Putamen (tissue), 1 donor: Measurements from ENCODE around the gene ITGAX.
"Not testable (repeated sequence)": the region's sequence is repeated elsewhere in the genome, so short reads cannot be mapped to it uniquely, and the experiment has no call there.

Experiments used
- DNase-seq: peaks from one replicate; pipeline ENCODE4 v3.0.0-alpha.2; 2016; ENCODE audit warnings: low spot score

ITGAX gene

GRCh38 chr16:31354394-31355291 is at the start of gene ITGAX:
ITGAX (plus strand) TSS chr16:31355176; CDS start chr16:31355255, 79 bp downstream.
- no peak for DNase-seq

GRCh38 chr16:31305219-31305618 is 49.8 kb upstream of the ITGAX start:
- DNase-seq, result no peak

DNA sequence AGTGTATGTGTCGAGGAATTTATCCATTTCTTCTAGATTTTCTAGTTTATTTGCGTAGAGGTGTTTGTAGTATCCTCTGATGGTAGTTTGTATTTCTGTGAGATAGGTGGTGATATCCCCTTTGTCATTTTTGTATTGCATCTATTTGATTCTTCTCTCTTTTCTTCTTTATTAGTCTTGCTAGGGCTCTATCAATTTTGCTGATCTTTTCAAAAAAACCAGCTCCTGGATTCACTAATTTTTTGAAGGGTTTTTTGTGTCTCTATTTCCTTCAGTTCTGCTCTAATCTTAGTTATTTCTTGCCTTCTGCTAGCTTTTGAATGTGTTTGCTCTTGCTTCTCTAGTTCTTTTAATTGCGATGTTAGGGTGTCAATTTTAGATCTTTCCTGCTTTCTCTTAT is 46.6 kb upstream of the ITGAX start:
- not testable (repeated sequence) for DNase-seq

GRCh38 chr16:31322500-31322899 is 32.5 kb upstream of the ITGAX start:
- DNase-seq, result no peak

GRCh38 chr16:31323959-31324629 is 30.9 kb upstream of the ITGAX start:
- DNase-seq, result no peak

DNA sequence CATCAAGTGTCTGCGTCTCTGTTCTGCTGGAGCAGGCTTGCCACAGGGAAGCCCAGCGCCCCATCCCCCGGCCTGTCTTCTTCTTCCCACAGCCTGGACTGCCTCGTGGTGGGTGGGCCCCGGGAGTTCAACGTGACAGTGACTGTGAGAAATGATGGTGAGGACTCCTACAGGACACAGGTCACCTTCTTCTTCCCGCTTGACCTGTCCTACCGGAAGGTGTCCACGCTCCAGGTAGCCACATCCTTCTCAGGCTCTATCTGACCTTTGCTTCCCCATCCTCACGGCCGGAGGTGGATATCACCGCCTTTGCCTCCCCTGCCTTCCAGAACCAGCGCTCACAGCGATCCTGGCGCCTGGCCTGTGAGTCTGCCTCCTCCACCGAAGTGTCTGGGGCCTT is 29.8 kb upstream of the ITGAX start:
- no peak for DNase-seq

- no peak for DNase-seq
These were observed 27.2 kb upstream of the ITGAX start for GRCh38 chr16:31327646-31328225.

DNA sequence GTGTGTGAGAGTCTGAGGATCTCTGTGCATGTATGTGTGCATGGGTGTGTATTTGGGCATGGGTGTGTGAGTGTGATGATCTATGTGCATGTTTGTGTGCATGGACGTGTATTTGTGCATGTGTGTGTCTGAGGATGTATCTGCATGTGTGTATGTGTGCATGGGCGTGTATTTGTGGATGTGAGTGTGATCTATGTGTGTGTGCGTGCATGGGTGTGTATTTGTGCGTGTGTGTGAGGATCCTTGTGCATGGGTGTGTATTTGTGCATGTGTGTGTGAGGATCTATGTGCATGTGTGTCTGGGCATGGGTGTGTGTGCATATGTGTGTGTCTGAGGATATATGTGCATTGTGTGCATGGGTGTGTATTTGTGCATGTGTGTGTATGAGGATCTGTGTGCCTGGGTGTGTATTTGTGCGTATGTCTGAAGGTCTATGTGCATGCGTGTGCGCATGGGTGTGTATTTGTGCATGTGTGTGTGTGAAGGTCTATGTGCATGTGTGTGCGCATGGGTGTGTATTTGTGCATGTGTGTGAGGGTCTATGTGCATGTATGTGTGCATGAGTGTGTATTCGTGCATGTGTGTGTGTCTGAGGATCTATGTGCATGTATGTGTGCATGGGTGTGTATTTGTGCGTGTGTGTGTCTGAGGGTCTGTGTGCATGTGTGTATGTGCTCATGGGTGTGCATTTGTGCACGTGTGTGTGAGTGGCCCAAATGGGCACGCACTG is 26.5 kb upstream of the ITGAX start:
- DNase-seq, result no peak

DNA sequence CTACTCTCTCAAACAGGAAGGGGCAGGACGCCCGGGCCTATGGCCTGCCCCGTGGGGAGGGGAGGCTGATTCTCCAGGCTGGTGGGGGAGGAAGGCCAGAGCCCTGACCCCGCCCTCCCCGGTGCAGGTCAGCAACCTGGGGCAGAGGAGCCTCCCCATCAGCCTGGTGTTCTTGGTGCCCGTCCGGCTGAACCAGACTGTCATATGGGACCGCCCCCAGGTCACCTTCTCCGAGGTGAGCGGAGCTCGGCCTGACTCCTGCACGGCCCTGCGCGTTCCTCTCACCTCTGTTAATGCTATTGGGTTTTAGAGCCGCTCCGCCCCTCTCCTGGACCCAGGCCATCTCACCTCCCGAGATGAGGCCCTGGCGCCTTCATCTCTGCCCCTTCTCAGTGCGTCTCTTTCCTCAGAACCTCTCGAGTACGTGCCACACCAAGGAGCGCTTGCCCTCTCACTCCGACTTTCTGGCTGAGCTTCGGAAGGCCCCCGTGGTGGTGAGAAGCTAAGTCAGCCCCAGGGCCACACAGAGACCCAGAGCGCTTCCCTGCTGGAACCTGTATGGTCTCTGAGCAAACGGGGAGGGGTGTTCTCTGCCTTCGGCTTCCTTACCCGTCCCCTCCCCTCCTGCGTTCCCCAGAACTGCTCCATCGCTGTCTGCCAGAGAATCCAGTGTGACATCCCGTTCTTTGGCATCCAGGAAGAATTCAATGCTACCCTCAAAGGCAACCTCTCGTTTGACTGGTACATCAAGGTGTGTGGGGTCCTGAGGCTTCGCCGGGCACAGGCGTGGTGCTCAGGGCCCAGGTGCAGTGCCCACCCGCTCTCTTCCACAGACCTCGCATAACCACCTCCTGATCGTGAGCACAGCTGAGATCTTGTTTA is 25.1 kb upstream of the ITGAX start:
- DNase-seq, result no peak

- DNase-seq, result no peak
These were observed 24.5 kb upstream of the ITGAX start for GRCh38 chr16:31330553-31330890.

GRCh38 chr16:31331141-31331764 is 23.7 kb upstream of the ITGAX start:
- no peak for DNase-seq

GRCh38 chr16:31331807-31332301 is 23.1 kb upstream of the ITGAX start:
- no peak for DNase-seq

DNA sequence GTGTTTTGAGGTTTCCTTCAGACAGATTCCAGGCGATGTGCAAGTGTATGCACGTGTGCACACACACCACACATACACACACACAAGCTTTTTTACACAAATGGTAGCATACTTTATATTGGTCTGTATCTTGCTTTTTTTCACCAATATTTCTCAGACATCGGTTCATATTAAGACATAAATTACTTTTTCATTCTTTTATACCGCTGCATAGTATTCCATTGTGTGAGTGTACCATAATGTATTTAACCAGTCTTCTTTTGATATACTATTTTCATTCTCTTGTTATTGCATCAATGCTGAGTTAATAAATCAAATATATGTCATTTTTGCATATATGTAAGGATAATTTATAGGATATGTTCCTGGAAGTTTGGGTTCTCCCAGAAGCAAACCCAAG is 22.4 kb upstream of the ITGAX start:
- no peak for DNase-seq

- DNase-seq, result no peak
These were observed 21.0 kb upstream of the ITGAX start for GRCh38 chr16:31333686-31334649.

- no peak for DNase-seq
These were observed 20.0 kb upstream of the ITGAX start for GRCh38 chr16:31334934-31335333.

DNA sequence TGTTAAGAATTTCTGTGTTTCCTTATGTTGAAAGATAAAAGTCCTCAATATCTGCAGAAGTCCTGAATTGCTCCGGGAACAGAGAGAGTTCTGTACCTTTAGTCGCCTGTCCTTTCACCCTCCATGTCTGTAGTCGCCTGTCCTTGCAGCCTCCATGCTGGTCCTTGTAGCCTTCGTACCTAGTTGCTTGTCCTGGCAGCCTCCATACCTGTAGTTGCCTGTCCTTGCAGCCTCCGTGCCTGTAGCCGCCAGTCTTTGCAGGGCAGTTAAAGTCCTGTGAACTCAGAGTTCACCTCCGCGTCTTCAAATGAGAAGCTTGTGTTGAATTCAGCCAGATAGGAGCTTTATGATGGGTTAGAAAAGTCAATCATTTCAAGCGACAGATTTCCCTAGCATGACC is 19.5 kb upstream of the ITGAX start:
- DNase-seq, result no peak

GRCh38 chr16:31338166-31338685 is 16.8 kb upstream of the ITGAX start:
- not testable (repeated sequence) for DNase-seq

DNA sequence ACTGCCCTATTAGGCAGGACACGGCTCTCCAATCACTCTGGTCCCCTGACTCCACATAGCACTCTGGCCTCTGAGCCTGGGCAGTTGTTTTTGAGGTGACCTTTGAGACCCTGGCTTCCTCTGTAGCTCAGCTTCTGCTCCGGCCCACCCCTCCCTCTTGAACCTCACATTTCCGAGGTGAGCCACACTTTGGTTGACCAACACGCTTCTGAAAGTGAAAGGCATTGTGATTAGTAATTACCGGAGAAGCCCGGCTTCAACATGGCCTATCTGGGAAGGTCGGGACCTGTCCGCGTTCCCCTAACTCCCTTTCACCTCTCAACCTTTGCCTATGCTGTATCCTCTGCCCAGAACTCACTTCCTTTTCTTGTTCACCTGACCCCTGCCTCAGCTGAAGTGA is 10.3 kb upstream of the ITGAX start:
- no peak for DNase-seq

DNA sequence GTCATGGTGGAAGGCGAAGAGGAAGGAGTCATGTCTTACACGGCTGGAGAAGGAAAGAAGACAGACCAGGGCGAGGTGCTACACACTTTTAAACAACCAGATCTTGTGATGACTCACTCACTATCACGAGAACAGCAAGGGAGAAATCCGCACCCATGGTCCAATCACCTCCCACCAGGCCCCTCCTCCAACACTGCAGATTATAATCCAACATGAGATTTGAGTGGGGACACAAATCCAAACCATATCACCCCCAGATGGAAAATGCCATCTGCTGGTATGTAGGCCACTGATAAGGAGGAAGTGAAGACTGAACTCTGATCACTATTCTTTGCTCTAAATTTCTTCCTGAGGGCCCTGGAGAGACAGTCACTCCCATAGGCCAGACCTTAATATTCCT is 7.5 kb upstream of the ITGAX start:
- no peak for DNase-seq
